ENCODE results near the gene C18orf32. TPM values are rescaled to one million over a fixed set of nuclear protein-coding genes. Genes with fewer than 3 reads are reported as not detected.

C18orf32 gene
- total RNA-seq, 1 donor from 2014 or later: 49.3 TPM

DNA sequence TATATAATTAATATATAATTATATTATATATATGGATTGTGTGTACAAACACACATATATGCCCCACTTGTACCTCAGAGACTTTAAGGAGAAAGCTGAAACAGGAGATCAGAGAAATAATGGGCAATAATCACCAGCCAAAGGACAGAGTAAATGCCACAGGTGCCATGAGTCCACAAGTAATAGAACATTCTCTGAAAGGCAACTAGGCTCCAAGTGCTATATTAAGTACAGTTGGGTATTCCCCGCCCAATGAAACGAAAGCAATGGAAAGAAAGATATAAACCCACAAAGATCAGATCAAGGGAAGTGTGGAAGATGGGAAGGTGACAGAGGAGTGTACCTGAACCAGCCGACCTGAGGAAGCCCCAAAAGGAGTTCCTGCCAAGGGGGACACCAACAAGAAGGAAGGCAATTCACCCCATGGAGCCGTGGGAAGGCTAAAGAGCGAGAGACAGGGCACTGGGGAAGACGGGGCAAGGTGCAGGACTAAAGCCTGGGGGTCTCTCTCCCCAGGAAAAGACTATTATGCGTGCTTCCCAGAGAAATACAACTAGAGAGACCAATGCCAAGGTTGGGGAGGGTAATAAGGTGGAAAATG lies 45.6 kb downstream of the C18orf32 start:
- intact Hi-C loops (cut with micrococcal nuclease): no loop called here
- ATAC-seq (no peak), DNase-seq (no peak)

DNA sequence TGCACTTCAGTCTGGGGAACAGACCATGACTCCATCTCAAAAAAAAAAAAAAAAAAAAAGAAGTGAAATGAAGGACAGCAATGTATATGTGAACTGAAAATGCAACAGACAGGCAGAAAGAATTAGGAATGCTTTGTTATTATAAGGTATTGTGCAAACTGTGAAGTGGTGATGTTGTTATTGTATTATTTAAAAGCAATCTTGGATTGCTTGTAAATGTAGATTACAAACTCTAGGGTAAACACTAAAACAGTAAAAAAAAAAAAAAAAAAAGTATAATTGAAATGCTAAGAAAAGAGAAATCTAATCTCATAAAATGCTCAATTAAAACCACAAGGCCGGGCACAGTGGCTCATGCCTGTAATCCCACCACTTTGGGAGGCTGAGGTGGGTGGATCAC lies 51.9 kb downstream of the C18orf32 start:
- DNase-seq (no peak), ATAC-seq (no peak)
- intact Hi-C loops (cut with micrococcal nuclease): no loop called here

DNA sequence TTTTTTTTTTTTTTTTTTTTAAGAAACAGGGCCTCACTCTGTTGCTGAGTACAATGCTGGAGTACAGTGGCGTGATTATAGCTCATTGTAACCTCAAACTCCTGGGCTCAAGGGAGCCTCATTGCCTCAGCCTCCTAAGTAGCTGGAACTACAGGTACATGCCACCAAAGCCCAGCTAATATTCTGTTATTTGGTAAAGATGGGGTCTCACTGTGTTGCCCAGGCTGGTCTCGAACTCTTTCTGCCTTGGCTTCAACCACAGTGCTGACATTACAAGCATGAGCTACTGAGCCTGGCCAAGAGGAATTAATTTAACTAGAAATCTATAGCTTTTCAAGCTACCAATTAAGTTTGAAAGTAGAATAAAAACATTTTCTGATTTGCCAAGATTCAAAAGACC lies 54.4 kb downstream of the C18orf32 start:
- ATAC-seq: no peak
- intact Hi-C loops (cut with micrococcal nuclease): no loop called here
- DNase-seq: no peak

DNA sequence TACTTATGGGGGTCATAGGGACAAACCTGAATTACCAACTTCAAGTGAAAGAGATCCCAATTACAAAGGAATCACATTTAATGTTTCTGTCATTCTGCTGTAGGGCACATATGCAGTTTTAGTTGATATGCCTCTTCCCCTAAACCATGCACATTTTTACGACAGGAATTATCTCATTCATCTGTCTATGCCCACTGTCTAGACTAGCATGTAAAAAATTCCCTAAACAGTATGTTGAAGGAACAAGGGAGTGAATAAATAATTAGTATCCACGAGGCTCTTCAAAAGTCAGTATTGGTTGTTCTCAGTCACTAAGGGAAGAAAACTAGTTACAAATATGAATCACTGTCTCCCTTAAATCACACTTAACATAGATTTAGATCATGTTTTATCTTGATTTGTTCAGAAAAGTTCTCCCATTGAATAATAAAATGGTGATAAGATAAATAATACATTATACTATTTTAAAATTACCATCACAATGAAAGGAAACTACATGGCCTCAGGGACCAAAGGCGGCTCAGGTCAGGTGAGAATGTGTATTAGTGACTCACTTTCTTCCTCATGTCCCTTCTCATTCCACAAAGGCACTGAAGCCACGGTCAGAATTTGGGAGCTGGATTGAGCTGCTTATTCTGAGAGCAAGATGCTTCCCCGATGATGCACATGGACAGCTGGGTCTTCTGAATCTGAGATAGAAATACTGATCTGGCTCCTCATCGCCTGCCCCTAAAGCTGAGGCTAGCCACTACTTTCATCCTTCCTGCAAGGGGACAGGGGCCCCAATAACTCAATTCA lies 55.7 kb downstream of the C18orf32 start:
- DNase-seq (no peak), ATAC-seq (no peak)
- intact Hi-C loops (cut with micrococcal nuclease): no loop called here

Other genes starting within 250 kb of the C18orf32 start
- 54.1 TPM for gene DYM, start 26.6 kb downstream of the C18orf32 start, total RNA-seq
- 739 TPM for gene RPL17, start 5.2 kb upstream of the C18orf32 start, total RNA-seq
- gene LIPG, start 74.8 kb upstream of the C18orf32 start, total RNA-seq: not detected